GM10847 (cell line): ENCODE measurements around the gene ERBB3.

Source experiments
- POLR2A ChIP-seq: IDR thresholded peaks from 2 replicates; pipeline ENCODE4 v1.6.1; 2011; ENCODE audit not compliant: insufficient read length; ENCODE audit errors: extremely low read depth

ERBB3 gene

GRCh38 chr12:56141946-56142784, 62.2 kb downstream of the ERBB3 start:
- TF ChIP-seq POLR2A = no peak

GRCh38 chr12:56143217-56143616, 63.3 kb downstream of the ERBB3 start:
- TF ChIP-seq POLR2A = no peak

- TF ChIP-seq POLR2A = no peak
These were observed 63.9 kb downstream of the ERBB3 start for GRCh38 chr12:56143870-56144269.

- TF ChIP-seq POLR2A = no peak
These were observed 65.3 kb downstream of the ERBB3 start for GRCh38 chr12:56145217-56145616.

- no peak for TF ChIP-seq POLR2A
These were observed 66.8 kb downstream of the ERBB3 start for GRCh38 chr12:56146492-56147460.

GRCh38 chr12:56150563-56150962, 70.6 kb downstream of the ERBB3 start:
- no peak for TF ChIP-seq POLR2A

GRCh38 chr12:56151672-56152131, 71.7 kb downstream of the ERBB3 start:
- TF ChIP-seq POLR2A = no peak

GRCh38 chr12:56152132-56152755, 72.3 kb downstream of the ERBB3 start, which contains the start of gene MYL6B:
TSS of gene MYL6B (plus strand) at chr12:56152587. CDS start at chr12:56153919, 1,332 bp downstream.
- peak; percentile 62 for TF ChIP-seq POLR2A
